GM12865 (cell line): Measurements from ENCODE around the gene FARP1.

ENCODE experiments used
- DNase-seq: peaks from one replicate; pipeline ENCODE4 v3.0.0; 2010; ENCODE audit warnings: low read depth
- H3K4me3 ChIP-seq: 2 replicates; pipeline ENCODE4 v1.5.1; 2011; ENCODE audit warnings: mild to moderate bottlenecking, low read depth, low read length, control low read depth
- CTCF ChIP-seq: IDR thresholded peaks from 2 replicates; pipeline ENCODE4 v1.5.1; 2011; ENCODE audit warnings: low read length, control low read depth, low read depth, inconsistent platforms; ENCODE audit not compliant: insufficient read depth; ENCODE audit errors: missing control alignments

The FARP1 gene

GRCh38 chr13:98401934-98402333, 259.0 kb downstream of the FARP1 start:
- no peak for TF ChIP-seq CTCF
- no peak overlapping the region for H3K4me3 ChIP-seq
- no peak for DNase-seq

DNA sequence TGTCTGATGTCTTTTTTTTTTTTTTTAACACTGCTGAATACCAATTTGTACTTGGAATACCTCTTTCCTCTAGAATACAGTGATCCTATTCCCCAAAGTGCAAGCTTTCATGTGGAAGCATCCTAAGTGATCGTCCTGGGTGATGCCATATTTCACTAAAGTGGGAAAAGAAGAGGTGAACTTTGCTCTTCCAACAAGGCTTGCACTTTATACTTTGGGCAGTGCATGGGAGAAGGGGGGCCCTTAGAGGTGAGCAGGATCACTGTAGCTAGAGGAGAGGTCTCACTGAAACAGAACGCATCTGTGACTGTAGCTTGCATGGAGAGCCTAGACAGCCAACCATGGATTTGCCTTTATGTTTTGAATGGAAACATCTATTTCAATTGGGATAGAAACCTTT, 260.2 kb downstream of the FARP1 start:
- H3K4me3 ChIP-seq = no peak overlapping the region
- no peak for TF ChIP-seq CTCF
- no peak for DNase-seq

DNA sequence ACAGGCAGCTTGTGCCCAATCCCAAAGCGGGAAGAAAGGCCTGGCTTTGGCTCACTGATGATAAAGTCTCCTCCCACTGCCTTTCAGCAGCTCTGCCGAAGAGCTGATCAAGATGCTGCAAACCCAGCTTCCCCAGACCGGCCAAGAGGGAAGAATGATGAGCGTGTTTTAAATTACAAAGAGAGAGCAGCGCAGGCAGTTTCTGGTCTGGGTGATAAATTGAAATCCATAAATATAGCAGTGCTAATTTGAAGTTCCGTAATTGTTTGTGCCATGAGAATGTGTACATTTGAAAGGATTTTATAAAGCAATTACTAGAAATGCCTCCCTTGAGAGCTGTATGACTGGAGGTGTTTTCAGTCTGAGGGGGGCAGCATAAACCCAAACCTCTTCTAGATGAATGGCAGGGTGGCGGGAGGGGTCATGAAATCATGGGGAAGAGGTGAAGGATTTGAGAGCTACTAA, 262.2 kb downstream of the FARP1 start:
- DNase-seq = no peak
- no peak for TF ChIP-seq CTCF
- no peak overlapping the region for H3K4me3 ChIP-seq

GRCh38 chr13:98405690-98406344, 262.9 kb downstream of the FARP1 start:
- TF ChIP-seq CTCF = no peak
- DNase-seq = no peak
- no peak overlapping the region for H3K4me3 ChIP-seq

GRCh38 chr13:98406427-98406826, 263.5 kb downstream of the FARP1 start:
- H3K4me3 ChIP-seq = no peak overlapping the region
- no peak for TF ChIP-seq CTCF
- no peak for DNase-seq

DNA sequence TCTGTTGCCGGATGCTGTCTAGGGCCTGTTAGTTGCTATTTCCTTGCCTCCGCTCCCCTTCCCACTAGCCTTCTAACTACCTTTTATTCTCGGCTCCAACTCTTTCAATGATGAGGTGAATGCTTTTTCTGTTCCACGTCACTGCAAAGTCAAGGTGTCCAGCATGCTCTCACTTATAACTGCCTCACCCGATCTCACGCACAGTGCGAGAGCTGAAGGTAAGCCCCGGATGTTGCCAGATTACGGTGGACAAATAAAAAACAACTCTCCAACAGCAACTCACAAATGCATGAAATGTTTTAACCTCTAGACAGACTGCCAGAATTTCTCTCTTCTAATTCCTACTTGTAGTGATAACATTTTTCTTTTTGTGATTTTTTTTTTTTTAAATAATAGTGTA, 264.1 kb downstream of the FARP1 start:
- DNase-seq = no peak
- H3K4me3 ChIP-seq = no peak overlapping the region
- TF ChIP-seq CTCF = no peak

GRCh38 chr13:98407575-98407974, 264.7 kb downstream of the FARP1 start:
- H3K4me3 ChIP-seq = no peak overlapping the region
- no peak for TF ChIP-seq CTCF
- DNase-seq = no peak
